HepG2 (cell line): Measurements from ENCODE around the gene ZMYND10. TPM values are rescaled to one million over a fixed set of nuclear protein-coding genes. Genes with fewer than 3 reads are reported as not detected.

Source experiments
- ARID5B ChIP-seq: IDR thresholded peaks from 2 replicates; pipeline ENCODE4 v1.4.0; 2020; ENCODE audit warnings: mild to moderate bottlenecking, missing genetic modification reagents
- ATF2 ChIP-seq: sonication (generic); formaldehyde crosslinking; IDR thresholded peaks from 2 replicates; pipeline ENCODE4 v1.4.0; 2020; ENCODE audit warnings: missing genetic modification reagents
- ESRRA ChIP-seq: sonication (generic); formaldehyde crosslinking; IDR thresholded peaks from 2 replicates; pipeline ENCODE4 v1.5.1; 2020; ENCODE audit warnings: mild to moderate bottlenecking, low read depth, missing genetic modification reagents
- HNRNPH1 ChIP-seq: fragments of 200-400 bp; formaldehyde crosslinking; optimal IDR thresholded peaks from 2 replicates; pipeline ENCODE3; 2017; ENCODE audit warnings: mild to moderate bottlenecking, low read depth, low read length
- HOXA3 ChIP-seq: sonication (generic); formaldehyde crosslinking; IDR thresholded peaks from 2 replicates; pipeline ENCODE4 v1.5.0; 2020; ENCODE audit warnings: missing genetic modification reagents
- POGK ChIP-seq: sonication (generic); formaldehyde crosslinking; conservative IDR thresholded peaks from 2 replicates; pipeline ENCODE4 v1.8.0; 2022; ENCODE audit warnings: mild to moderate bottlenecking, moderate library complexity, missing genetic modification reagents
- POLR2AphosphoS5 ChIP-seq: IDR thresholded peaks from 2 replicates; pipeline ENCODE4 v1.6.1; 2012; ENCODE audit warnings: low read depth, low read length
- SMAD1 ChIP-seq: sonication (generic); formaldehyde crosslinking; IDR thresholded peaks from 2 replicates; pipeline ENCODE4 v1.4.0; 2020; ENCODE audit warnings: missing genetic modification reagents, low read depth, mild to moderate bottlenecking, borderline replicate concordance
- ZFP37 ChIP-seq: sonication (generic); formaldehyde crosslinking; IDR thresholded peaks from 2 replicates; pipeline ENCODE4 v1.4.0; 2020; ENCODE audit warnings: missing genetic modification reagents, borderline replicate concordance
- ZNF547 ChIP-seq: sonication (generic); formaldehyde crosslinking; IDR thresholded peaks from 2 replicates; pipeline ENCODE4 v1.5.1; 2020; ENCODE audit warnings: mild to moderate bottlenecking, missing genetic modification reagents
- ZNF598 ChIP-seq: sonication (generic); formaldehyde crosslinking; IDR thresholded peaks from 2 replicates; pipeline ENCODE4 v1.5.1; 2020; ENCODE audit warnings: mild to moderate bottlenecking, missing genetic modification reagents, borderline replicate concordance
- ZNF629 ChIP-seq: sonication (generic); formaldehyde crosslinking; conservative IDR thresholded peaks from 2 replicates; pipeline ENCODE4 v1.5.0; 2020; ENCODE audit warnings: missing genetic modification reagents
- ZNF788 ChIP-seq: sonication (generic); formaldehyde crosslinking; IDR thresholded peaks from 2 replicates; pipeline ENCODE4 v1.5.0; 2020; ENCODE audit warnings: mild to moderate bottlenecking, missing genetic modification reagents, borderline replicate concordance
- polyA plus RNA-seq, 8 experiments: library from polyadenylated mRNA; depleted of rRNA in 3 of 8; stranded (reverse) in 7 of 8; unstranded in 1 of 8; fragments of >200 nt; fragmentation: Illumina TruSeq in 4 of 8; extraction: Trizol in 4 of 8; gene quantifications; 2 replicates each; pipeline versions ENCODE4 v1.2.1 to v1.2.3, GENCODE V29; 2011 to 2016; ENCODE audit warnings: low read depth in 4 of 8, missing spikeins in 1 of 8, mixed read lengths in 1 of 8; ENCODE audit not compliant: insufficient read depth in 1 of 8
- total RNA-seq, 5 experiments: library from RNA; depleted of rRNA; stranded (reverse); fragments of >200 nt; fragmentation: Illumina TruSeq; extraction: Trizol; gene quantifications; 2 replicates each; pipeline ENCODE4 v1.2.3, GENCODE V29; 2016; ENCODE audit warnings: low read depth in 1 of 5

ZMYND10 gene
- total and polyA plus RNA-seq, 2 of the 13 experiments (the other 11 are each of a cell fraction or from before 2014, with no cell fraction given), result 0.60 to 0.74 TPM

- TF ChIP-seq POLR2AphosphoS5 (0 out of 2 replicates have a peak, but pooled peaks have one; percentile 22), ZNF598 (0 out of 2 replicates have a peak, but pooled peaks have one; percentile 34), HNRNPH1 (no peak), ZNF629 (CRISPR knock-in tag) (peak; percentile 87), ZFP37 (CRISPR knock-in tag) (no peak), HOXA3 (CRISPR knock-in tag) (no peak), ESRRA (CRISPR knock-in tag) (no peak), POGK (CRISPR knock-in tag) (0 out of 2 replicates have a peak, but pooled peaks have one; percentile 13), ZNF547 (CRISPR knock-in tag) (no peak), ATF2 (CRISPR knock-in tag) (no peak), ARID5B (CRISPR knock-in tag) (no peak), SMAD1 (CRISPR knock-in tag) (no peak), ZNF788 (0 out of 2 replicates have a peak, but pooled peaks have one; percentile 5)
Measured at GRCh38 chr3:50319181-50319893, 26.2 kb downstream of the ZMYND10 start (continued).
